HG03354 (cell line): ENCODE data around the gene GPHN.

ENCODE experiments used
- ATAC-seq: cut with Tn5 transposase; IDR thresholded peaks from one replicate; pipeline ENCODE4 v1.9.1; 2021; ENCODE audit warnings: mild to moderate bottlenecking; ENCODE audit not compliant: unreplicated experiment, poor library complexity, severe bottlenecking

Gene GPHN

DNA sequence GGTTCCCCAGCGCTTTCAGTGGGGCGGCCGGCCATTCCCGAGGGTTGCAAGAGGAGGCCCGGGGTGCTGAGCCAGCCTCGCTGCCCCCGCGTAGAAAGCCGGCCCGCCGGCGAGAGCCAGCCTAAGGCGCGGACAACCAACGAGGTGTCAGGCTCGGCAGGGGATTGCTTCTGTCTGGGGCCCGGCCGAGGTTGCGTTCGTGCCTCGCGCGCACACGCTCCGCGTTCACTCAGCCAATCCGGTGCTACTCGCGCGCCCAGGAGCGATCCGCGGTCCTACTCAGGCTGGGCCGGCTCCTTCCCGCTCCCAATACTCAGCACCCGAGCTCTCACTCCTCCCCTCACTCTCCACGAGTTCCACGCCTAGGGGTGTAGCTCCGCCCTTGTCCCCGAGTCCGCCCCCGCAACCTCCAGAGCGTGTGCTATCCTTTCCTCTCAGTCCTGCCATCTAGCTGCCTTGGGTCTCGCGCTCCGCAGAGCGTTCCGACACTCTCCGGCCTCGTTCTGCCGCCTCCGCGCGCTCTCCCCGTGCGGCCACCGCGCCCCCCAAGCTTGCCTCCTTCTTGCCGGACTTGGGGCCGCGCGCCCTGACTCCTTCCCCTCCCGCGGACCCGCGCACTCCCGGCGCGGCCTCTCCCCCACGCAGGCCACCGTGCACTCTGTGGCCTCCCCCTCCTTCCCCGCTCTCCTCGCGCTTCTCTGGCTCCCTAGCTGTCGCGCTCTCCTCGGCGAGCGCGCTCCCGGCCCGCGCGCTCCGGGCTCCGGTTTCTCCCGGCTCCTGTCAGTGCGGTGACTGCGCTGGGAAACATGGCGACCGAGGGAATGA, at the start of gene GPHN:
GPHN (plus strand) TSS at position 426 of the 825 bp plus-strand sequence.
- peak; percentile 82 for ATAC-seq

DNA sequence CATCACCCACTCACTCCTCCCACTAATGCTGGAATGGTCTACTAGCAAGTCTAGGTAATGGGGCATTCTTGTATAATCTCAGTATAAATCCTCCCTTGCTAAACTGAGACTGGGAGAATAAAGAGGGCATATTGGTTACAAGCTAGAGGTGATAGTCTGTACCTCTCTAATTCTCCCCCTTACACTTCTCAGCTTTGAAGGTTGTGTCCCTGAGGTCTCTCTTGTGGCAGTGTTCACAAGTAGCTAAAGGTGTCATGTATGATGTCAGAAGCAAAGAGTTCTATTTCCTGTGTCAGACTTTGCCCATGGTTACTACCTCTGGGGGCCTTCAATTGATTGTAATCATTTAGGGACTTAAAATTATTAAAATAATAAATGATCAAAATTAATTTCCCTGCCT, 48.3 kb upstream of the GPHN start:
- ATAC-seq = no peak

DNA sequence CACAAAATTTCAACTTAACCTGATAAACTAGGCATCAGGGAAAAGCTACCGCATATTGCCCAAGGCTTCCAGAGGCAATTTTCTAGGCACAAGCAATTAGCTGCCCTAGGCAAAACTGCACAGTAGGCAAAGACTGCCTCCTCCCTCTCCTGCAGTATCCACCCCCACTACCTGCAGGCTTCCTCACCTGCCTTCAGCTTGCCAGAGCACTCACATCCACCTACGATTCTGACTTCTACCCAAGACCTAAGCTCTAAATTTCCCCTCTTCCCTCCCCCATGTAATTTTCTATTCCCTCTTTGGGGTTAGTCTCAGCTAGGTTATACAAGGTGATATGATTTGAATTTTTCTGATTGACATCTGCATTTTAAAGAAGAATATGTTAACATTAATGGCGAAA, 43.7 kb upstream of the GPHN start:
- ATAC-seq = no peak

DNA sequence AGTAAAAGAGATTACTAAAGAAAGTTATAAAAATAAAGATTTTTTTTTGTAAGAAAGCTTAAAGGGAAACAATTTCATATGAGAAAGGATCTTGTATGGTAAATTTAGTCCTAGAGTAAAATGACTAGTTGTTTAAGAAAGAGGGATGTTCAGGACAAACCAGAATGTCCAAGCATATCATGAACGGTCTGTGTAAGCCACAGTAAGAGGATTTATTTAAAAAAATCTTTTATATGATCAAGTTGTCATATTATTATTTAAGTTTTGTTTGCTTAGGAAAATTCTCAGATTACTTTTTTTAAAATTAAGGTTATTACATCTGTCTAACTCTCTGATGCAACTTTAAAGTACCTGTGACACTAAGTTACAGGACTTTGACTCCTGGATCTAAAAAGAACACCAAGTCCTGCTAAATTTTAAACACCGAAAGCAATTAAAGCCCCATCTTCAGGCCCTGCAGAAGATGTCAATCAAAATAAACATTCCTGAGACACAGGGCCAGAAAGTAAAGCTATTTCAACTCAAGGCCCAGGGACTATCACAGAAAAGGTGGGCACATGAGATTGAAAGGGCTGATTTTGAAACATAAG, 39.1 kb upstream of the GPHN start:
- no peak for ATAC-seq

GRCh38 chr14:66471584-66471983, 36.4 kb upstream of the GPHN start:
- no peak for ATAC-seq

- ATAC-seq = no peak
Observed at GRCh38 chr14:66472251-66472650, 35.7 kb upstream of the GPHN start.

- no peak for ATAC-seq
Observed at GRCh38 chr14:66473223-66473622, 34.7 kb upstream of the GPHN start.

- ATAC-seq = no peak
Observed at GRCh38 chr14:66476964-66477363, 31.0 kb upstream of the GPHN start.

GRCh38 chr14:66477567-66477966, 30.4 kb upstream of the GPHN start:
- ATAC-seq = no peak

DNA sequence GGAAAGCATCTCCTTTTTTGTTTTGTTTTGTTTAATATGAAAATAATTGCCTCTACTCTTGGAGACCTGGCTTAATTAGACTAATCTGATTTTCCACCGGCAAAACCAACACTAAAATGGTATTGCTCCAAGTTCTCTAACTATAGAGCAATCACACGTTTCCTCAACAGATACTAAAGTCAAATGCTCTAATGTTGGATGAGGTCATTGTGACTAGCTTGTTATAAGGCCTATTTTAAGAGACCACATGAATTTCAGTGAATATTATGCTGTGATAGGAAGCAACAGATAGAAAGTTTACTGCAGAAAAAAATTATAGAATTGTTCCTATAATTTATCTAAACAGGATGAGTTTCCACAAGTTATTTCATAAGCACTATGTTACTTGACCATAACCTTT, 25.1 kb upstream of the GPHN start:
- no peak for ATAC-seq

- no peak for ATAC-seq
Observed at GRCh38 chr14:66483322-66483721, 24.6 kb upstream of the GPHN start.

GRCh38 chr14:66485029-66485428, 22.9 kb upstream of the GPHN start:
- no peak for ATAC-seq

GRCh38 chr14:66485910-66486421, 22.0 kb upstream of the GPHN start, which contains the start of gene CCDC196:
Gene CCDC196, plus strand, starts transcription at chr14:66486371. Its CDS starts 132 bp downstream, at chr14:66486503.
- no peak for ATAC-seq

GRCh38 chr14:66487164-66487563, 20.8 kb upstream of the GPHN start:
- no peak for ATAC-seq

DNA sequence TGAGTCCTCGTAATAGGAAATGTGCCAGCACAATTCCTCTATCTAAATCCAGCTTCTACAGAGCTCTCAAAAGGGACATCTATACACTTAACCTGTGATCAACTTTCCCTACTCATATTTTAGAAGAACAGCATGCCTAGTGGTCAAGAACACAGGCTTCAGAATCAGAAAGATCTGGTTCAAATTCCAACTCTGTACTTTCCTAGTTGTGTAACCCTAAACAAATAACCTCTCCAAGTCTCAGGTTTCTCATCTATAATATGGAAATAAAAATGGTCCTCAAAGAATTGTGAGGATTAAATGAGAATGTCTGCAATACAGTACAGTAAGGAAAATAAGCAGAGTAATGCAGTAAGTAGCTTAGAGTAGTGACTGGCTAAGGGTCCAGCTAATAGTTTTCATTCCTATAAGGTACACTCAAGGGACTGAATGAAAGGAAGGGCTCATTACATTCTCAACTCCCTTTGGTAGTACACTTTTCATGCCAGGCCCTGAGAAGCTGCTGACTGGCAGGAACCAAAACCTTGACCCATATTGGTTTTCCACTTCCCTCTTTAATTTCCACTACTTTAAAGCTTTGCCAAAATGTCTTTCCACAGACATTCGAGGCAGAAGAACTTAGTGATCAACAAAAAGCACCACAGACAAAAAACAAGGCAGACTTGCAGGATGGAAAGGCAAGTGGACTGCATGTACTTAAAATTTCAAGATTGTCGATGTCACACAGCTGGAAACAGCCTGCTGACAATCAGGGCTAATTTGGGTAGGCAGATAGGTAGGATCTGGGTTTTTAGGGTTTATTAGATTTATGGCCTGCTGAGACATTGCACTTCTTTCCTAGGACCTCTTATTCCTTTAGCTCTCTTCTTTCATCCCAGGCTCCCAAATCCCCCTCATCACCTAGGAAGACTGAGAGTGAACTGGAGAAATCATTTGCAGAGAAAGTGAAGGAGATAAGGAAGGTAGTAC, 17.5 kb upstream of the GPHN start:
- ATAC-seq = no peak

GRCh38 chr14:66493750-66494149, 14.2 kb upstream of the GPHN start:
- ATAC-seq = no peak

- ATAC-seq = peak; percentile 81
Observed at GRCh38 chr14:66495218-66496098, 12.5 kb upstream of the GPHN start.

DNA sequence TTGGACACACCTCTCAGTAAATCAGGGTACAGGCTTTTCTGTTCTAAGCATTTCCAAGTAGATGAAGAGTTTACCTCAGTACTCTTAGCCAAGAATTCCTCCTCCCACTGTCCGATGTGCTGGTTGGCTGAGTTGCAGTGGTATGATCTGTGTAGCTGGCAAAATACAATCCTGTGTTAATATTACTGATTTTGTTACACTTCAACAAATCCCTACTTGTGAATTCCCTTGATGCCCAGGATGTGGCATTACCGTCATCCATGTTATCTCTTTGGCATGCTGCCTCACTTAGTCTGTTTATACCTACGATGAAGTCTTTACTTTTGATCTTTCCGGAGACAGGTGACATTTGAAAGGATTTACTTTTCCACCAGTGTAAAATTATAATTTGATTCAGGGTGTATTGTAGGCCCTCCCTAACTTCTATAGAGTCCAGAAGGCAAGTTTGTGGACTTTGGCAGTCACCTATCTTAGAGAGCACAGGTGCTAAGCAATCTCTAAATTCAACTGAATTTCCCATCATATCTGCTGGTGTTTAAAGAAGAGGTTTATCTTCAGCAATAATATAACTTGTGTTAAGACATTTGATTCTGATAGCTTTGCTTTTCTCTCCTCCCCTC, 11.6 kb upstream of the GPHN start:
- ATAC-seq = no peak

DNA sequence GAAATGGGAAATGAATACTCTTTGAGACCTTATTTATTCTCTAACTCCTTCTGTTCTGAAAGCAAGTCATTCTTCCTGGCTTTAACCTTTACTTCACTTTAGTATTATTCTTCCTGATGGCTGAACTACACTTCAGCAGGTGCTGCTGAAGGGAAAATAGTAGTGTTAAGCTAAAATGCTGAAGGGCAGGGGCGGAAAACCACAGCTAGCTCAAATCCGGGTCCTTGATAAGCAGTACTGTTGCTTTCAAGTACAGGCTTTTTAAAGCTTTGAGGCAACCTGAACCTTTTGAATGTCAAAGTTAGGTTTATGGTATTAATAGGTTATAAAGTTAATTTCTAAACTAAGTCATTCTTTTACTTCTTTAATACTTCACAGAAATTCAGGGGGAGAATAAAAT, 11.0 kb upstream of the GPHN start:
- no peak for ATAC-seq
